AG10803 (cell line): Measurements from ENCODE around the gene EYS.
"Not testable (repeated sequence)": the region's sequence is repeated elsewhere in the genome, so short reads cannot be mapped to it uniquely, and the experiment has no call there.

Source experiments
- DNase-seq: peaks from one replicate; pipeline ENCODE4 v3.0.0; 2010; ENCODE audit warnings: low read depth
- H3K4me3 ChIP-seq: 2 replicates; pipeline ENCODE4 v1.5.1; 2011; ENCODE audit warnings: mild to moderate bottlenecking, low read length, control low read depth
- TF ChIP-seq, protein P1 (sequence below): conservative IDR thresholded peaks from 2 replicates; pipeline ENCODE4 v1.5.1; 2011; ENCODE audit warnings: mild to moderate bottlenecking, low read length, control low read depth, inconsistent platforms

EYS gene

DNA sequence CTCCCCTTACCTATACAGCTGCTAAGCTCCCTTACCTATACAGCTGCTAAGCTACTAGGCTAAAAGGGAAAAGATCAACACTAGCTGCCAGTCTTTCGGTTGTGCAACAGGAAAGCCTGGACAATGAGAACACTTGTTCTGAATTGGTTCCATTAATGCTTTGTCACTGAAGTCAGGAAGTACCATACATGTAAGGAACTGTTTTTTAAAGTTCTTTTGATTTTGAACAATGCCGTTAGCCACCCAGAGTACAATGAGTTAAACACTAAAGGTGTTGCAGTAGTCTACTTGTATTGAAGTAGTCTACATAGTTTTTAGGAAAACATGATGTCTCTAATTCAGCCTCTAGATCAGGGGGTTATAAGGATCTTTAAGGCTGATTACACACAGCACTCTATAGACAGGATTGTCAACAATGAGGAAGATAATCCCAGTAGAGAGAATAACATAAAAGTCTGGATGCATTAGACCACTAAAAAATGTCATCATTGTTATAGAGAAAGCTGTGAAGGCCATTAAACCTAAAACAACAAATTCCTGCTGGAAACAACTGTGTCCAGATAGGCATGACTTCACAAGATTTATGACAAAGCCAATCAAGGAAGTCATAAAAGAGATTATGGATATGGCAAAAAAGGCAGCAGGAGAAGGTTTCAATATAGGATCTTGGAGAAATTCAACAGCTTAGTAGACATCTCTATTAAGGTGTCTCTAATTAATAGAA, 1765.1 kb downstream of the EYS start:
- no peak overlapping the region for H3K4me3 ChIP-seq
- no peak for DNase-seq
- TF ChIP-seq, protein P1, sequence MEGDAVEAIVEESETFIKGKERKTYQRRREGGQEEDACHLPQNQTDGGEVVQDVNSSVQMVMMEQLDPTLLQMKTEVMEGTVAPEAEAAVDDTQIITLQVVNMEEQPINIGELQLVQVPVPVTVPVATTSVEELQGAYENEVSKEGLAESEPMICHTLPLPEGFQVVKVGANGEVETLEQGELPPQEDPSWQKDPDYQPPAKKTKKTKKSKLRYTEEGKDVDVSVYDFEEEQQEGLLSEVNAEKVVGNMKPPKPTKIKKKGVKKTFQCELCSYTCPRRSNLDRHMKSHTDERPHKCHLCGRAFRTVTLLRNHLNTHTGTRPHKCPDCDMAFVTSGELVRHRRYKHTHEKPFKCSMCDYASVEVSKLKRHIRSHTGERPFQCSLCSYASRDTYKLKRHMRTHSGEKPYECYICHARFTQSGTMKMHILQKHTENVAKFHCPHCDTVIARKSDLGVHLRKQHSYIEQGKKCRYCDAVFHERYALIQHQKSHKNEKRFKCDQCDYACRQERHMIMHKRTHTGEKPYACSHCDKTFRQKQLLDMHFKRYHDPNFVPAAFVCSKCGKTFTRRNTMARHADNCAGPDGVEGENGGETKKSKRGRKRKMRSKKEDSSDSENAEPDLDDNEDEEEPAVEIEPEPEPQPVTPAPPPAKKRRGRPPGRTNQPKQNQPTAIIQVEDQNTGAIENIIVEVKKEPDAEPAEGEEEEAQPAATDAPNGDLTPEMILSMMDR, result no peak

DNA sequence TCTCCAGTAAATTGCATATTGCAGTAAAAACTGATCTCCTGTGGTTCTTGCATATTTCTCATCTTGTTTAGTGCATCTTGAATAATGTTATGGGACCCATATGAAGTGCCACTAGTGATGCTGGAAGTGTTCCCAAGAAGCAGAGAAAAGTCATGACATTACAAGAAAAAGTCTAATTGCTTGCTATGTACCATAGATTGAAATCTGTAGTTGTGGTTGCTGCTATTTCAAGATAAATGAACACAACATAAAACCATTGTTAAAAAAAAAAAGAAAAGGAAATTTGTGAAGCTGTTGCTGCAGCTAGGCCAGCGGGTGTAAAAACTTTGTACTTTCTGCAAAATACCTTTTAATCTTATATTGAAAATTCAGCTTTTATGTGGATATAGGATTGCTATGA, 1767.0 kb downstream of the EYS start:
- TF ChIP-seq, protein P1, result no peak
- no peak overlapping the region for H3K4me3 ChIP-seq
- no peak for DNase-seq

DNA sequence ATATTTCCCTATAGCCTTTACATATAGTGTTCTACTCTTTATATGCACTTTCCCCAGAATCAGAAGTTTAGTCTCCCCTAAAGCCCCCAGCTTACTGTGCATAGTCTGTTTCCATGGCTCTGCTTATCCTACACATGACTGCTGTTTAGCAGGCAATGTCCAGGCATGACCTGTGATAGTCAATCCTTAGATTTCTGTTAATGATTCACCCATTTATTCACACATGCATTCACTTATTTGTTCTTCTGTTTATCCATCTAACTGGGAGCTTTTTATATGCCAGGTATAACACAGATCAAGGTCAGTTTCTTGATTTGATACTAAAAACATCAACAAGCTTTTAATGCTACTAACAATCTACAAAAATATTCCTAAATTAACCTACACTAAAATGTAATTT, 1770.6 kb downstream of the EYS start:
- TF ChIP-seq, protein P1, result no peak
- H3K4me3 ChIP-seq, result no peak overlapping the region
- DNase-seq, result no peak

DNA sequence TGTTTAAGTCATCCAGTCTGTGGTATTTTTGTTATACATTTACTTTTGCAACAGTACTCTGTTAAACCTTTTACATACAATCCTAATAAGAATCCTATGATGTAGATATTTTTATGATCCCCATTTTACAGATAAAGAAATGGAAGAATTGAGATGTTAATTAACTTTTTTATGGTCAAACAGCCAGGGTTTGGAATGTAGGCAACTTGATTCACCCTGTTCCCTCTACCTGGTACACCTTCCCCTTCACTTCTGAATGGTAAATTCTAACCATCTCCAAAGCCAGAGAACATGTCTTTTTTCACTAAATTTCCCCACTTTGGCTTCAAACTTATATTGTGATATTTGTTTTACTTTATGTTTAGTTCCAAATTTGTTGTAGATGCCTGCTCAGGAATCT, 1771.3 kb downstream of the EYS start:
- H3K4me3 ChIP-seq, result no peak overlapping the region
- TF ChIP-seq, protein P1, result no peak
- DNase-seq, result no peak

DNA sequence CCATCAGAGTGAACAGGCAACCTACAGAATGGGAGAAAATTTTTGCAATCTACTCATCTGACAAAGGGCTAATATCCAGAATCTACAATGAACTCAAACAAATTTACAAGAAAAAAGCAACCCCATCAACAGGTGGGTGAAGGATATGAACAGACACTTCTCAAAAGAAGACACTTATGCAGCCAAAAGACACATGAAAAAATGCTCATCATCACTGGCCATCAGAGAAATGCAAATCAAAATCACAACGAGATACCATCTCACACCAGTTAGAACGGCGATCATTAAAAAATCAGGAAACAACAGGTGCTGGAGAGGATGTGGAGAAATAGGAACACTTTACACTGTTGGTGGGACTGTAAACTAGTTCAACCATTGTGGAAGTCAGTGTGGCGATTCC, 1773.1 kb downstream of the EYS start:
- not testable (repeated sequence) for DNase-seq, H3K4me3 ChIP-seq

DNA sequence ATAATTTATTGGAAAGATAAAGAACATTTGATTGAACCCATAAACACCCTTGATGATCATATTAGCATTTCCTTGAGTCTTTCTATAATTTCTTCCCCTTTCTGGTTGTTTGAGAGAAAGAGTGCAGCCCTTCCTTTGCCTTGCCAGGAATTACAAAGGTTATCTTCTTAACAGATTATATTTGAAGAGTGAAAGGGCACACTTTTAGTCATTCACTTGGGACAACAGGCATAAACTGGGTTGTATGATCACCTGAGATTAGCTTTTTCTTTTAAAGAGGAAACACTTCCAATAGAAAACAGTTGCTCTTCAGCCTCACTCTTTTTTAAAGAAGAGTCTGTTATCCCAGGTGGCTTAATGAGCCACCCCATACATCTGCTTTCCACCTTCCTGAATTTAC, 1776.2 kb downstream of the EYS start:
- no peak overlapping the region for H3K4me3 ChIP-seq
- no peak for DNase-seq
- TF ChIP-seq, protein P1, result no peak

DNA sequence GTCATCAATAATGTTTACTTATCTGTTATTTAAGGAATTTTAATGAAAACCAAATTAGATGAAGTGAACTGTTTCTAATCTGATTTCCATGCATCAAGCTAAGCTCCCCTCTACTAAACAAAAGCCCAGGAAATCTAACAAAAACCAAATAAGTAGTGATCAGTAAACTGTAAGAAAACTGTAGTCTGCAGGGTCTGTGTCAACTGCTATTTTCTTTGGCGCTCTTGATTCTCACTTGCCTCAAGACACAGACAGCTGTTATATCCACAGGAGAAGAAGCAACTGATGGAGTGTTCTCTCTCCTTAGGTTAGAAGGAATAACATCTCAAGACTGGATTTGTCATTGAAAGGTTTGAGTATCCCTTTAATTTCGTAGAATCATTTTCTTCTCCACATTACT, 1777.9 kb downstream of the EYS start:
- no peak for DNase-seq
- H3K4me3 ChIP-seq, result no peak overlapping the region
- TF ChIP-seq, protein P1, result no peak

DNA sequence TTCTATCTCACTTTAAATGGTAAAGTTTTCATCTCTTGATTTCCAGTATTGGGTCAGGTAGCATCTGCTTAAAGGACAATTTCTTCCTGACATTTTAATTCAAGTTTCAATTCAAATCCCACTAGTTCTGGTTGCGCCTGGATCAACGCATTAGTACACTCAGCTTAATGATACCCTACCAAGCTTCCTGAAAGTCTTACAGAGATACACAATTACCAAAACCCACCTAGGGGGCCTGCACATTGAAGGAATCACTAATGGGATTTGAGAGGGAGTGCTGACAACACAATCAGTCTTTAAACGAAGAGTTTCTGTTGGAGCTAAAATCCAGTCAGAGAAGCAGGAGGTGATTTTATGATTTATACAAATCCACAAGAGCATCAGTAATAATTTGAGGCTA, 1778.4 kb downstream of the EYS start:
- DNase-seq, result no peak
- TF ChIP-seq, protein P1, result no peak
- H3K4me3 ChIP-seq, result no peak overlapping the region
